PC-9 (cell line): ENCODE measurements around the gene UNC13C. TPM values are rescaled to one million over a fixed set of nuclear protein-coding genes. Genes with fewer than 3 reads are reported as not detected.

ENCODE experiments used
- BruUV-seq: library from RNA; stranded (reverse); fragments of 400-500 nt; replicated peaks from 2 replicates; lab custom pipeline; 2021; lab: Mats Ljungman, UMichigan
- CTCF ChIA-PET: fragments of 300-600 bp; sonication (Branson Sonifier 250); formaldehyde crosslinking; loops from one replicate; lab custom pipeline; 2022; ENCODE audit warnings: antibody characterized with exemption; lab: Charles Lee
- POLR2A ChIA-PET: fragments of 300-600 bp; sonication (Branson Sonifier 250); formaldehyde crosslinking; loops from one replicate; lab custom pipeline; 2022; ENCODE audit warnings: antibody characterized with exemption; ENCODE audit not compliant: unreplicated experiment; lab: Charles Lee
- DNase-seq, 2 experiments: peaks; one replicate each; pipeline versions ENCODE4 v3.0.0 to v3.0.0-alpha.2; 2015 to 2022; ENCODE audit warnings: mixed read lengths in 1 of 2
- H2AFZ ChIP-seq: fragments of 200-600 bp; sonication (generic); 2 replicates; pipeline ENCODE4 v1.8.1; 2017; ENCODE audit warnings: antibody characterized with exemption
- H3F3A ChIP-seq: fragments of 200-600 bp; sonication (generic); 2 replicates; pipeline ENCODE4 v1.8.1; 2017; ENCODE audit warnings: antibody characterized with exemption, mild to moderate bottlenecking, low read depth; ENCODE audit not compliant: insufficient read depth
- H3K27ac ChIP-seq: fragments of 200-600 bp; sonication (generic); 2 replicates; pipeline ENCODE4 v1.6.1; 2016; ENCODE audit warnings: mixed run types
- H3K27me3 ChIP-seq: fragments of 200-600 bp; sonication (generic); 2 replicates; pipeline ENCODE4 v1.6.1; 2016; ENCODE audit warnings: low read depth, mixed run types; ENCODE audit not compliant: insufficient read depth
- H3K36me3 ChIP-seq: fragments of 200-600 bp; sonication (generic); 2 replicates; pipeline ENCODE4 v1.6.1; 2016; ENCODE audit warnings: low read depth, mixed run types
- H3K4me1 ChIP-seq: fragments of 200-600 bp; sonication (generic); replicated peaks from 2 replicates; pipeline ENCODE4 v1.6.1; 2016; ENCODE audit warnings: mixed run types; ENCODE audit not compliant: insufficient read depth
- H3K4me2 ChIP-seq: fragments of 200-600 bp; sonication (generic); 2 replicates; pipeline ENCODE4 v1.6.1; 2017; ENCODE audit warnings: mixed run types
- H3K4me3 ChIP-seq: fragments of 200-600 bp; sonication (generic); 2 replicates; pipeline ENCODE4 v1.6.1; 2016; ENCODE audit warnings: mixed run types
- H3K79me2 ChIP-seq: fragments of 200-600 bp; sonication (generic); 2 replicates; pipeline ENCODE4 v1.6.1; 2017; ENCODE audit warnings: low read depth, mixed run types
- H3K9me2 ChIP-seq: fragments of 200-600 bp; sonication (generic); 2 replicates; pipeline ENCODE4 v1.8.1; 2017; ENCODE audit warnings: mild to moderate bottlenecking; ENCODE audit not compliant: insufficient read depth
- H3K9me3 ChIP-seq: fragments of 200-600 bp; sonication (generic); 2 replicates; pipeline ENCODE4 v1.8.1; 2016; ENCODE audit warnings: low read depth; ENCODE audit not compliant: insufficient read depth
- H4K20me1 ChIP-seq: fragments of 200-600 bp; sonication (generic); 2 replicates; pipeline ENCODE4 v1.8.1; 2017; ENCODE audit not compliant: insufficient read depth
- CTCF ChIP-seq: fragments of 200-600 bp; sonication (generic); conservative IDR thresholded peaks from 2 replicates; pipeline ENCODE4 v1.6.1; 2017; ENCODE audit warnings: mixed run types, antibody characterized with exemption, mild to moderate bottlenecking, moderate library complexity
- EZH2 ChIP-seq: fragments of 200-600 bp; sonication (generic); IDR thresholded peaks from 2 replicates; pipeline ENCODE4 v1.8.0; 2017; ENCODE audit warnings: antibody characterized with exemption, low read depth
- intact Hi-C: fragments of 100-400 bp; cut with micrococcal nuclease; formaldehyde crosslinking; loops from one replicate; pipeline ENCODE4 v1.10.0; 2022; ENCODE audit not compliant: unreplicated experiment
- total RNA-seq: library from RNA; stranded (reverse); gene quantifications from 2 replicates; pipeline ENCODE4 v1.2.3, GENCODE V29; 2021

Gene UNC13C
- total RNA-seq, 1 experiment from 2014 or later: not detected

- Histone ChIP-seq H3K9me2 (no peaks in the 10 kb centered on the region), H3K4me1 (no peaks in the 10 kb centered on the region), H3K9me3 (no peaks in the 10 kb centered on the region), H3K79me2 (no peaks in the 10 kb centered on the region), H3K27me3 (no peaks in the 10 kb centered on the region), H3K4me2 (no peak overlapping the region), H3K4me3 (no peak overlapping the region), H3K36me3 (no peaks in the 10 kb centered on the region), H2AFZ (no peak overlapping the region), H4K20me1 (no peaks in the 10 kb centered on the region), H3K27ac (no peak overlapping the region), H3F3A (no peaks in the 10 kb centered on the region)
- BruUV-seq: no TSS peak
- ChIA-PET CTCF (no interaction called here), POLR2A (no interaction called here)
- TF ChIP-seq CTCF: no peak
- TF ChIP-seq EZH2: no peak
- intact Hi-C loops: no loop called here
- DNase-seq: no peak
These were observed 230.5 kb downstream of the UNC13C start for GRCh38 chr15:54208786-54209185.

- POLR2A ChIA-PET: no interaction called here
- no peak for DNase-seq
- H3K4me3 ChIP-seq: no peak overlapping the region
- no peaks in the 10 kb centered on the region for H3K79me2 ChIP-seq
- intact Hi-C loops: no loop called here
- no peak overlapping the region for H2AFZ ChIP-seq
- H4K20me1 ChIP-seq: no peaks in the 10 kb centered on the region
- no peaks in the 10 kb centered on the region for H3K27me3 ChIP-seq
- BruUV-seq: no TSS peak
- no peak for TF ChIP-seq EZH2
- TF ChIP-seq CTCF: no peak
- no peak overlapping the region for H3K27ac ChIP-seq
- no peaks in the 10 kb centered on the region for H3K9me3 ChIP-seq
- H3K36me3 ChIP-seq: no peaks in the 10 kb centered on the region
- H3K4me2 ChIP-seq: no peak overlapping the region
- no peaks in the 10 kb centered on the region for H3K4me1 ChIP-seq
- H3K9me2 ChIP-seq: no peaks in the 10 kb centered on the region
- H3F3A ChIP-seq: no peaks in the 10 kb centered on the region
- CTCF ChIA-PET: no interaction called here
These were observed 234.4 kb downstream of the UNC13C start for GRCh38 chr15:54212635-54213034.

GRCh38 chr15:54226455-54226854 lies 248.2 kb downstream of the UNC13C start:
- CTCF ChIA-PET: no interaction called here
- intact Hi-C loops: no loop called here

More at GRCh38 chr15:54226455-54226854, 248.2 kb downstream of the UNC13C start:
- H3K27me3 ChIP-seq: no peaks in the 10 kb centered on the region
- H3K36me3 ChIP-seq: no peaks in the 10 kb centered on the region
- no peak for DNase-seq
- TF ChIP-seq CTCF: no peak
- TF ChIP-seq EZH2: no peak
- BruUV-seq: no TSS peak
- H3K4me2 ChIP-seq: no peak overlapping the region
- POLR2A ChIA-PET: no interaction called here
- no peaks in the 10 kb centered on the region for H3K9me3 ChIP-seq
- H3K27ac ChIP-seq: no peak overlapping the region
- H3K4me3 ChIP-seq: no peak overlapping the region
- H3K9me2 ChIP-seq: no peaks in the 10 kb centered on the region; the same call in 1 of the 2 replicates
- H4K20me1 ChIP-seq: no peaks in the 10 kb centered on the region
- H2AFZ ChIP-seq: no peak overlapping the region
- H3K4me1 ChIP-seq: no peaks in the 10 kb centered on the region
- H3K79me2 ChIP-seq: no peaks in the 10 kb centered on the region
- no peaks in the 10 kb centered on the region for H3F3A ChIP-seq
